Jurkat, Clone E6-1 (cell line): Measurements from ENCODE around the gene DENND1C. TPM values are rescaled to one million over a fixed set of nuclear protein-coding genes. Genes with fewer than 3 reads are reported as not detected.
A peak's percentile ranks its signal among the peaks of the same experiment; 100 is the strongest.

Source experiments
- DNase-seq: peaks from one replicate; pipeline ENCODE4 v3.0.0-alpha.2; 2011; ENCODE audit warnings: low read depth, low spot score
- H3K4me3 ChIP-seq: 2 replicates; pipeline ENCODE4 v1.5.1; 2011; ENCODE audit warnings: mild to moderate bottlenecking, low read length, control low read depth, moderate library complexity
- polyA plus RNA-seq: library from polyadenylated mRNA; unstranded; fragments of >200 nt; gene quantifications from one replicate; pipeline ENCODE4 v1.2.1, GENCODE V29; 2012; ENCODE audit warnings: missing spikeins; ENCODE audit not compliant: insufficient read length, insufficient read depth

The DENND1C gene
- 36.7 TPM for polyA plus RNA-seq

- peak within 1 kb of the TSS; percentile 88 for H3K4me3 ChIP-seq
Measured at GRCh38 chr19:6481541-6482342, at the start of gene DENND1C. Gene DENND1C (minus strand): TSS chr19:6481787. CDS start chr19:6481695, 92 bp downstream.

GRCh38 chr19:6530386-6531162, 49.0 kb upstream of the DENND1C start, which contains the start of gene TNFSF9:
Gene TNFSF9 (plus strand): TSS chr19:6531026. CDS start chr19:6531037, 11 bp downstream.
- H3K4me3 ChIP-seq, result peak within 1 kb of the TSS; percentile 67
- DNase-seq, result peak; percentile 68

More at GRCh38 chr19:6481541-6482342, at the start of gene DENND1C:
- peak; percentile 67 for DNase-seq

GRCh38 chr19:6529937-6530385, 48.4 kb upstream of the DENND1C start:
- DNase-seq, result no peak
- H3K4me3 ChIP-seq, result no peak overlapping the region; the same call in 1 of the 2 replicates

GRCh38 chr19:6529351-6529750, 47.8 kb upstream of the DENND1C start:
- H3K4me3 ChIP-seq, result no peak overlapping the region
- DNase-seq, result no peak

GRCh38 chr19:6528544-6529121, 47.0 kb upstream of the DENND1C start:
- H3K4me3 ChIP-seq, result no peak overlapping the region
- no peak for DNase-seq

- H3K4me3 ChIP-seq, result no peak overlapping the region
- no peak for DNase-seq
Measured at GRCh38 chr19:6527893-6528543, 46.4 kb upstream of the DENND1C start.

GRCh38 chr19:6524311-6524710, 42.7 kb upstream of the DENND1C start:
- DNase-seq, result no peak
- no peak overlapping the region for H3K4me3 ChIP-seq

GRCh38 chr19:6522712-6523111, 41.1 kb upstream of the DENND1C start:
- no peak overlapping the region for H3K4me3 ChIP-seq
- DNase-seq, result no peak

GRCh38 chr19:6521718-6522646, 40.4 kb upstream of the DENND1C start:
- no peak for DNase-seq
- H3K4me3 ChIP-seq, result no peak overlapping the region

- no peak for DNase-seq
- no peak overlapping the region for H3K4me3 ChIP-seq
Measured at GRCh38 chr19:6519289-6519688, 37.7 kb upstream of the DENND1C start.

- DNase-seq, result no peak
- no peak overlapping the region for H3K4me3 ChIP-seq
Measured at GRCh38 chr19:6518145-6518911, 36.7 kb upstream of the DENND1C start.

- peak overlapping the region; percentile 82 for H3K4me3 ChIP-seq
- DNase-seq, result peak; percentile 73
Measured at GRCh38 chr19:6516659-6517291, 35.2 kb upstream of the DENND1C start.

GRCh38 chr19:6516018-6516658, 34.6 kb upstream of the DENND1C start:
- H3K4me3 ChIP-seq, result peak overlapping the region; percentile 82
- DNase-seq, result peak; percentile 91

- DNase-seq, result no peak
- no peak overlapping the region for H3K4me3 ChIP-seq
Measured at GRCh38 chr19:6514926-6515544, 33.4 kb upstream of the DENND1C start.

GRCh38 chr19:6514089-6514488, 32.5 kb upstream of the DENND1C start:
- no peak for DNase-seq
- H3K4me3 ChIP-seq, result no peak overlapping the region

- DNase-seq, result no peak
Measured at GRCh38 chr19:6510618-6511017, 29.0 kb upstream of the DENND1C start.

More at GRCh38 chr19:6510618-6511017, 29.0 kb upstream of the DENND1C start:
- H3K4me3 ChIP-seq, result no peak overlapping the region
